Endothelial cell of hepatic sinusoid (primary cell): Measurements from ENCODE around the gene SLC39A5.
"Not testable (repeated sequence)": the region's sequence is repeated elsewhere in the genome, so short reads cannot be mapped to it uniquely, and the experiment has no call there.

Experiments used
- in situ Hi-C: cut with HindIII; loops from 2 replicates; pipeline ENCODE4 v1.10.0; 2017; ENCODE audit warnings: low sequenced_read_pairs

Gene SLC39A5

GRCh38 chr12:56241424-56242303, 11.8 kb downstream of the SLC39A5 start:
- in situ Hi-C loops, result no loop called here

GRCh38 chr12:56242986-56243385, 13.1 kb downstream of the SLC39A5 start:
- in situ Hi-C loops, result no loop called here

GRCh38 chr12:56243731-56244181, 13.9 kb downstream of the SLC39A5 start:
- in situ Hi-C loops, result no loop called here

- in situ Hi-C loops, result no loop called here
Measured at GRCh38 chr12:56244494-56244893, 14.6 kb downstream of the SLC39A5 start.

GRCh38 chr12:56247923-56248322, 18.1 kb downstream of the SLC39A5 start:
- in situ Hi-C loops, result no loop called here

GRCh38 chr12:56248711-56249110, 18.9 kb downstream of the SLC39A5 start:
- in situ Hi-C loops, result no loop called here

GRCh38 chr12:56252649-56253048, 22.8 kb downstream of the SLC39A5 start:
- in situ Hi-C loops, result loop anchor here (5.0 kb wide), 1 partner anchor 45 kb away; no protein-coding TSS in a partner anchor

GRCh38 chr12:56253091-56253490, 23.2 kb downstream of the SLC39A5 start:
- in situ Hi-C loops, result loop anchor here (5.0 kb wide), 1 partner anchor 46 kb away; no protein-coding TSS in a partner anchor

GRCh38 chr12:56255671-56256070, 25.8 kb downstream of the SLC39A5 start:
- in situ Hi-C loops, result no loop called here

- in situ Hi-C loops, result no loop called here
Measured at GRCh38 chr12:56256326-56256960, 26.6 kb downstream of the SLC39A5 start.

GRCh38 chr12:56257071-56257470, 27.2 kb downstream of the SLC39A5 start:
- in situ Hi-C loops, result no loop called here

GRCh38 chr12:56257491-56258067, 27.7 kb downstream of the SLC39A5 start:
- in situ Hi-C loops, result no loop called here

- in situ Hi-C loops, result no loop called here
Measured at GRCh38 chr12:56258068-56258819, 28.4 kb downstream of the SLC39A5 start, which contains the start of gene ANKRD52. TSS of gene ANKRD52 (minus strand) at chr12:56258384. CDS start at chr12:56258269, 115 bp downstream.

- in situ Hi-C loops, result no loop called here
Measured at GRCh38 chr12:56258820-56259183, 29.0 kb downstream of the SLC39A5 start.

GRCh38 chr12:56260380-56260779, 30.5 kb downstream of the SLC39A5 start:
- in situ Hi-C loops, result no loop called here

- in situ Hi-C loops, result no loop called here
Measured at GRCh38 chr12:56260921-56261320, 31.1 kb downstream of the SLC39A5 start.

GRCh38 chr12:56261503-56262232, 31.8 kb downstream of the SLC39A5 start:
- in situ Hi-C loops, result no loop called here

- in situ Hi-C loops, result not testable (repeated sequence)
Measured at GRCh38 chr12:56262955-56263354, 33.1 kb downstream of the SLC39A5 start.

GRCh38 chr12:56266068-56266692, 36.3 kb downstream of the SLC39A5 start:
- in situ Hi-C loops, result not testable (repeated sequence)
